Measurements from ENCODE around the gene CSNK1D. TPM values are rescaled to one million over a fixed set of nuclear protein-coding genes. Genes with fewer than 3 reads are reported as not detected.

CSNK1D gene
- total and polyA plus RNA-seq, 10 of the 15 experiments (the other 5 are each of a cell fraction or from before 2014, with no cell fraction given): 5.7 to 105 (median 58.1) TPM

- DNase-seq (ENCODE audit: low read depth, low spot score) (no peak), ATAC-seq (no peak), FAIRE-seq (no peak)
- Histone ChIP-seq H3K36me3 (ENCODE audit: control insufficient read depth in 2 of 2, insufficient read depth in 2 of 2, low read length in 1 of 2) (no peaks in the 10 kb centered on the region), H4K20me1 (ENCODE audit: control insufficient read depth, insufficient read depth) (no peaks in the 10 kb centered on the region), H2AFZ (ENCODE audit: control insufficient read depth, low read depth, low read length) (no peak overlapping the region), H3K4me2 (ENCODE audit: control insufficient read depth, insufficient read depth) (no peak overlapping the region), H3K27me3 (replicated peaks in 1 of 2; ENCODE audit: control insufficient read depth in 2 of 2, insufficient read depth in 2 of 2, low read length in 1 of 2) (no peaks in the 10 kb centered on the region), H3K9ac (ENCODE audit: control insufficient read depth, insufficient read depth, low read length) (no peak overlapping the region), H3K9me3 (replicated peaks; ENCODE audit: control insufficient read depth, insufficient read depth, low read length) (no peaks in the 10 kb centered on the region), H3K79me2 (ENCODE audit: control insufficient read depth, insufficient read depth, low read length) (no peaks in the 10 kb centered on the region), H3K4me1 (ENCODE audit: control insufficient read depth, insufficient read depth, low read length) (no peaks in the 10 kb centered on the region), H3K27ac (ENCODE audit: control insufficient read depth, insufficient read depth) (no peak overlapping the region), H3K4me3 (no peak overlapping the region)
- no TSS peak for BruUV-seq (replicated peaks)
- RAD21 ChIA-PET (ENCODE audit: unreplicated experiment): no interaction called here
- TF ChIP-seq MAX (IDR thresholded peaks at IDR 0.05; ENCODE audit: low read depth, low read length) (no peak), ATF7 (IDR thresholded peaks at IDR 0.05; ENCODE audit: low read depth) (no peak), TARDBP (IDR thresholded peaks at IDR 0.05; ENCODE audit: borderline replicate concordance) (no peak), TBL1XR1 (IDR thresholded peaks at IDR 0.05; ENCODE audit: low read depth, low read length) (no peak), CBX3 (IDR thresholded peaks at IDR 0.05; ENCODE audit: borderline replicate concordance, low read depth) (no peak), BACH1 (IDR thresholded peaks at IDR 0.05; ENCODE audit: borderline replicate concordance) (no peak), ETV6 (conservative IDR thresholded peaks at IDR 0.05 in 1 of 2, IDR thresholded peaks at IDR 0.05 in 1 of 2; ENCODE audit: borderline replicate concordance in 1 of 2, low read depth in 1 of 2) (no peak), MYC (IDR thresholded peaks at IDR 0.05; ENCODE audit: insufficient read depth, insufficient read length, insufficient replicate concordance, low read length, severe bottlenecking) (no peak)
- SMC1A ChIA-PET (ENCODE audit: uncharacterized antibody, unreplicated experiment): interaction anchor here (1.1 kb wide), 1 partner anchor 13 kb away, joined by 3 read pairs; no protein-coding TSS in a partner anchor
- WGBS (ENCODE audit: insufficient coverage, insufficient replicate concordance, low lambda C conversion rate, missing lambda C conversion rate): 36% methylated on average over 8 of the region's 8 CpGs
- intact Hi-C loops (cut with micrococcal nuclease; ENCODE audit: unreplicated experiment): no loop called here
- in situ Hi-C loops (cut with MboI): no loop called here
- CTCF ChIA-PET: interaction anchor here (1.2 kb wide), 1 partner anchor 36 kb away, joined by 4 read pairs; no protein-coding TSS in a partner anchor
- POLR2A ChIA-PET: interaction anchor here (1.4 kb wide), 1 partner anchor 10 kb away, joined by 7 read pairs; no protein-coding TSS in a partner anchor
Measured at GRCh38 chr17:82285141-82285540, 11.6 kb upstream of the CSNK1D start.

All from GM12878 (cell line).